ENCODE results near the gene GPR78. TPM values are rescaled to one million over a fixed set of nuclear protein-coding genes. Genes with fewer than 3 reads are reported as not detected.

Gene GPR78
- total RNA-seq, 6 experiments from 2014 or later, result 0.05 to 0.14 (median 0.09) TPM; not detected in 2

- peaks cover 47% of the 10 kb centered on the region for H3K27me3 Mint-ChIP-seq (ENCODE audit: insufficient read depth)
- no peaks in the 10 kb centered on the region for H3K9me3 Mint-ChIP-seq
- DNase-seq, result no peak
- H3K4me1 Mint-ChIP-seq (ENCODE audit: low read depth), result peaks cover 17% of the 10 kb centered on the region
- no peaks in the 10 kb centered on the region for H3K36me3 Mint-ChIP-seq (ENCODE audit: low read depth)
- TF ChIP-seq CTCF (IDR thresholded peaks at IDR 0.05), result no peak
- H3K27ac Mint-ChIP-seq, result no peak overlapping the region
- no peak overlapping the region for H3K4me3 Mint-ChIP-seq
Measured at GRCh38 chr4:8597791-8598190, 17.6 kb downstream of the GPR78 start.

GRCh38 chr4:8598391-8599090 lies 18.3 kb downstream of the GPR78 start:
- no peaks in the 10 kb centered on the region for H3K9me3 Mint-ChIP-seq
- H3K27ac Mint-ChIP-seq, result no peak overlapping the region
- H3K27me3 Mint-ChIP-seq (ENCODE audit: insufficient read depth), result peaks cover 42% of the 10 kb centered on the region
- H3K4me1 Mint-ChIP-seq (ENCODE audit: low read depth), result peaks cover 17% of the 10 kb centered on the region
- DNase-seq, result no peak
- no peak for TF ChIP-seq CTCF (IDR thresholded peaks at IDR 0.05)
- H3K4me3 Mint-ChIP-seq, result no peak overlapping the region
- no peaks in the 10 kb centered on the region for H3K36me3 Mint-ChIP-seq (ENCODE audit: low read depth)

- H3K27ac Mint-ChIP-seq, result no peak overlapping the region
- no peak for DNase-seq
- H3K9me3 Mint-ChIP-seq, result no peaks in the 10 kb centered on the region
- no peaks in the 10 kb centered on the region for H3K36me3 Mint-ChIP-seq (ENCODE audit: low read depth)
- peaks cover 14% of the 10 kb centered on the region for H3K4me1 Mint-ChIP-seq (ENCODE audit: low read depth)
- TF ChIP-seq CTCF (IDR thresholded peaks at IDR 0.05), result no peak
- peaks cover 44% of the 10 kb centered on the region for H3K27me3 Mint-ChIP-seq (ENCODE audit: insufficient read depth)
- no peak overlapping the region for H3K4me3 Mint-ChIP-seq
Measured at GRCh38 chr4:8599091-8599460, 18.9 kb downstream of the GPR78 start.

- no peak for TF ChIP-seq CTCF (IDR thresholded peaks at IDR 0.05)
- Mint-ChIP-seq H3K4me3 (no peak overlapping the region), H3K27ac (no peak overlapping the region), H3K27me3 (ENCODE audit: insufficient read depth) (peaks cover 44% of the 10 kb centered on the region), H3K4me1 (ENCODE audit: low read depth) (peaks cover 10% of the 10 kb centered on the region), H3K36me3 (ENCODE audit: low read depth) (no peaks in the 10 kb centered on the region), H3K9me3 (no peaks in the 10 kb centered on the region)
- peak; percentile 42 for DNase-seq
Measured at GRCh38 chr4:8599657-8600056, 19.5 kb downstream of the GPR78 start.

GRCh38 chr4:8600266-8600665 lies 20.1 kb downstream of the GPR78 start:
- H3K36me3 Mint-ChIP-seq (ENCODE audit: low read depth), result no peaks in the 10 kb centered on the region
- DNase-seq, result no peak
- TF ChIP-seq CTCF (IDR thresholded peaks at IDR 0.05), result no peak
- H3K4me3 Mint-ChIP-seq, result no peak overlapping the region
- H3K27me3 Mint-ChIP-seq (ENCODE audit: insufficient read depth), result peaks cover 42% of the 10 kb centered on the region
- peaks cover 10% of the 10 kb centered on the region for H3K4me1 Mint-ChIP-seq (ENCODE audit: low read depth)
- H3K27ac Mint-ChIP-seq, result no peak overlapping the region
- no peaks in the 10 kb centered on the region for H3K9me3 Mint-ChIP-seq
